ENCODE data around the gene NUP93.
"Not testable (repeated sequence)": the region's sequence is repeated elsewhere in the genome, so short reads cannot be mapped to it uniquely, and the experiment has no call there.

NUP93 gene

DNA sequence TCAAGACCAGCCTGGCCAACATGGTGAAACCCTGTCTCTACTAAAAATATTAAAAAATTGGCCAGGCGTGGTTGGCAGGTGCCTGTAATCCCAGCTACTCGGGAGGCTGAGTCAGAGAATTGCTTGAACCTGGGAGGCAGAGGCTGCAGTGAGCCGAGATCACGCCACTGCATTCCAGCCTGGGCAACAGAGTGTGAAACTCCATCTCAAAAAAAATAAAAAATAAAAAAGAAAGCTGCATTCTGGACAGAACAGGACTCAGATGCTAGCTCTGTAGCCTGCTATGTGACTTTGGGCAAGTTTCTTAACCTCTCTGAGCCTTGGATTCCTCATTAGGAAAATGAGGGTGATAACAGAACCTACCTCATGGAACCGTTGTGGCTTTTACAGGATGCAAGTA is 138.8 kb downstream of the NUP93 start:
- H3K4me3 ChIP-seq (ENCODE audit: low read depth, low read length); H3K36me3 ChIP-seq (ENCODE audit: insufficient read depth, low read length); H3K27ac ChIP-seq (ENCODE audit: low read depth, low read length); H3K79me2 ChIP-seq (ENCODE audit: control insufficient read depth, insufficient read depth, low read length, unreplicated experiment); H2AFZ ChIP-seq (ENCODE audit: low read length, unreplicated experiment); H3K27me3 ChIP-seq (ENCODE audit: insufficient read depth, low read length); H3K4me1 ChIP-seq (ENCODE audit: control insufficient read depth, insufficient read depth, low read length, unreplicated experiment): not testable (repeated sequence)

DNA sequence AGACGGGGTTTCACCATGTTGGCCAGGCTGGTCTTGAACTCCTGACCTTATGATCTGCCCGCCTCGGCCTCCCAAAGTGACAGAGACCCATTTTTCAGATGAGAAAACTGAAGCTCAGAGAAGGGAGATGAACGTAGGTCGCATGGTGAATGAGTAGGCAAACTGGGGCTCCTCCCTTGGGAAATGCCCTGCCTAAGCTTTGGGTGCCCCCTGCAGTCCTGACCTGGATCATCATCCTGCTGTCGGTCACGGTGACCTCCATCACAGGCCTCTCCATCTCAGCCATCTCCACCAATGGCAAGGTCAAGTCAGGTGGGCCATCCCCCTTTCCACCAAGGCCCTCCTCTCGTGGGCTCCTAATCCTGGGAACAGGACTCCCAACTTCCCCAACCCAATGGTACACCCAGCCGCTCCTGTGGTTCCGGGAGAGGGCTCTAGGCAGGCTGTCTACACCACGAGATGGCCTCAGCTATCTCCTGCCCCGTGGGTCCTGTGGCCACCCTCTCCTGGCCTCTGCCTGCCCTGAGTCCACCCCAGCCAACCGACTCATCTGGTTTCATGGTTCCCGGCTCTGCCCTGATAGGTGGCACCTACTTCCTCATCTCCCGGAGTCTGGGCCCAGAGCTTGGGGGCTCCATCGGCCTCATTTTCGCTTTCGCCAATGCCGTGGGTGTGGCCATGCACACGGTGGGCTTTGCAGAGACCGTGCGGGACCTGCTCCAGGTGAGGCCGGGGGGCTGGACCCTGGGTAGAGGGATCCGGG is 139.8 kb downstream of the NUP93 start:
- H3K36me3 ChIP-seq (ENCODE audit: insufficient read depth, low read length) = no peaks in the 10 kb centered on the region
- no peak overlapping the region for H3K4me3 ChIP-seq (ENCODE audit: low read depth, low read length)
- no peak overlapping the region for H3K27ac ChIP-seq (ENCODE audit: low read depth, low read length)
- H3K4me1 ChIP-seq (ENCODE audit: control insufficient read depth, insufficient read depth, low read length, unreplicated experiment) = no peaks in the 10 kb centered on the region
- H3K27me3 ChIP-seq (ENCODE audit: insufficient read depth, low read length) = no peaks in the 10 kb centered on the region
- no peaks in the 10 kb centered on the region for H3K79me2 ChIP-seq (ENCODE audit: control insufficient read depth, insufficient read depth, low read length, unreplicated experiment)
- H2AFZ ChIP-seq (ENCODE audit: low read length, unreplicated experiment) = no peak overlapping the region

DNA sequence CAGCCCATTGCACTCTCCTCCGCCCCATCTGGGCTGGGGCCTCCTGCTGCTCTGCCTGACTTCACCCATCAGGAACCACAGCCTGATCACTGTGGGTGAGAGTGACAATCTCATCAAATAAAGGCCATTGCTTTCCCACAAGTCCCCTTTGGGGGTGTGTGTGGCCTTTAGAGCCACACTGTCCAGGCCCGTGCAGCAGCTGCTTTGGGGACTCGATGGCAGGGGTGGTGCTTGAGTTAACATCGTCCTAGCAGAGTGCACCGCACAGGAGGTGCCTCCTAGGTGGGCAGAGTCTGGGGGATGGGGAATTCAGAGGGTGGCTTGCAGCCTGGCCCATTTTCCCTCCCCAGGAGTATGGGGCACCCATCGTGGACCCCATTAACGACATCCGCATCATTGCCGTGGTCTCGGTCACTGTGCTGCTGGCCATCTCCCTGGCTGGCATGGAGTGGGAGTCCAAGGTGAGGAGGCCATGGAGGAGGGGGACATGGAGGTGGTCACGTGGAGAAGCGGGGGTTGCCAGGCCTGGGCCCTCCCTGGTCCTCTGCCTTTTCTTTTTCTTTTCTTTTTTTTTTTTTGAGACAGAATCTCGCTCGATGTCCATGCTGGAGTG is 140.5 kb downstream of the NUP93 start:
- Histone ChIP-seq H3K4me3 (ENCODE audit: low read depth, low read length) (no peak overlapping the region), H3K4me1 (ENCODE audit: control insufficient read depth, insufficient read depth, low read length, unreplicated experiment) (no peaks in the 10 kb centered on the region), H3K27me3 (ENCODE audit: insufficient read depth, low read length) (no peaks in the 10 kb centered on the region), H3K79me2 (ENCODE audit: control insufficient read depth, insufficient read depth, low read length, unreplicated experiment) (no peaks in the 10 kb centered on the region), H3K27ac (ENCODE audit: low read depth, low read length) (no peak overlapping the region), H3K36me3 (ENCODE audit: insufficient read depth, low read length) (no peaks in the 10 kb centered on the region), H2AFZ (ENCODE audit: low read length, unreplicated experiment) (no peak overlapping the region)

DNA sequence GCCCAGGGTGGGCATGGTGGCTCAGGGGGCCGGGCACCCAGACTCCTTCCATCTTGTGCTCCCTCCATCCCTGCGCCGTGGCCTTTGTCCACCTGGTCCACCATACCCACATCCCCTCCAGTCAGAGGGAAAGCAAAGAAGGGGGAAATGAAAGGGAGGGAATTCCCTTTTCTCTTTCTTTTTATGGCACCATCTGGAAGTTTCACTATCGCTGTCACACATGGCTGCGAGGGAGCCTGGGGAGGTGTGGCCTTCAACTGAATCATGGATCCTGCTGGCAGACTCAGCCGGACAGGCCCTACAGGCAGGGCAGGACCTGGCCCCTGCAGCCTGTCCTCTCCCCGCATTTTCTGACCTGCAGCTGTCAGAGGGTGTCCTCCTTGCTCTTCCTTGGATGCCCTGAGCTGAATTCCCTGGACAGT is 141.3 kb downstream of the NUP93 start:
- no peaks in the 10 kb centered on the region for H3K4me1 ChIP-seq (ENCODE audit: control insufficient read depth, insufficient read depth, low read length, unreplicated experiment)
- no peaks in the 10 kb centered on the region for H3K79me2 ChIP-seq (ENCODE audit: control insufficient read depth, insufficient read depth, low read length, unreplicated experiment)
- no peaks in the 10 kb centered on the region for H3K27me3 ChIP-seq (ENCODE audit: insufficient read depth, low read length)
- H3K27ac ChIP-seq (ENCODE audit: low read depth, low read length) = no peak overlapping the region
- H3K4me3 ChIP-seq (ENCODE audit: low read depth, low read length) = no peak overlapping the region
- no peaks in the 10 kb centered on the region for H3K36me3 ChIP-seq (ENCODE audit: insufficient read depth, low read length)
- peak overlapping the region; percentile 33 for H2AFZ ChIP-seq (ENCODE audit: low read length, unreplicated experiment)

- Histone ChIP-seq H2AFZ (ENCODE audit: low read length, unreplicated experiment) (no peak overlapping the region), H3K4me1 (ENCODE audit: control insufficient read depth, insufficient read depth, low read length, unreplicated experiment) (no peaks in the 10 kb centered on the region), H3K27me3 (ENCODE audit: insufficient read depth, low read length) (no peaks in the 10 kb centered on the region), H3K4me3 (ENCODE audit: low read depth, low read length) (no peak overlapping the region), H3K79me2 (ENCODE audit: control insufficient read depth, insufficient read depth, low read length, unreplicated experiment) (no peaks in the 10 kb centered on the region), H3K27ac (ENCODE audit: low read depth, low read length) (no peak overlapping the region), H3K36me3 (ENCODE audit: insufficient read depth, low read length) (no peaks in the 10 kb centered on the region)
These were observed 143.0 kb downstream of the NUP93 start for GRCh38 chr16:56872863-56873391.

GRCh38 chr16:56874800-56875199 is 144.9 kb downstream of the NUP93 start:
- no peaks in the 10 kb centered on the region for H3K27me3 ChIP-seq (ENCODE audit: insufficient read depth, low read length)
- no peaks in the 10 kb centered on the region for H3K36me3 ChIP-seq (ENCODE audit: insufficient read depth, low read length)
- H3K79me2 ChIP-seq (ENCODE audit: control insufficient read depth, insufficient read depth, low read length, unreplicated experiment) = no peaks in the 10 kb centered on the region
- H3K4me3 ChIP-seq (ENCODE audit: low read depth, low read length) = no peak overlapping the region
- H3K4me1 ChIP-seq (ENCODE audit: control insufficient read depth, insufficient read depth, low read length, unreplicated experiment) = no peaks in the 10 kb centered on the region
- H2AFZ ChIP-seq (ENCODE audit: low read length, unreplicated experiment) = no peak overlapping the region
- no peak overlapping the region for H3K27ac ChIP-seq (ENCODE audit: low read depth, low read length)

- Histone ChIP-seq H2AFZ (ENCODE audit: low read length, unreplicated experiment) (no peak overlapping the region), H3K36me3 (ENCODE audit: insufficient read depth, low read length) (no peaks in the 10 kb centered on the region), H3K79me2 (ENCODE audit: control insufficient read depth, insufficient read depth, low read length, unreplicated experiment) (no peaks in the 10 kb centered on the region), H3K4me3 (ENCODE audit: low read depth, low read length) (no peak overlapping the region), H3K4me1 (ENCODE audit: control insufficient read depth, insufficient read depth, low read length, unreplicated experiment) (no peaks in the 10 kb centered on the region), H3K27me3 (ENCODE audit: insufficient read depth, low read length) (no peaks in the 10 kb centered on the region), H3K27ac (ENCODE audit: low read depth, low read length) (no peak overlapping the region)
These were observed 146.1 kb downstream of the NUP93 start for GRCh38 chr16:56876048-56876447.

GRCh38 chr16:56877486-56878182 is 147.7 kb downstream of the NUP93 start:
- Histone ChIP-seq H3K4me1 (ENCODE audit: control insufficient read depth, insufficient read depth, low read length, unreplicated experiment) (no peaks in the 10 kb centered on the region), H3K79me2 (ENCODE audit: control insufficient read depth, insufficient read depth, low read length, unreplicated experiment) (no peaks in the 10 kb centered on the region), H3K36me3 (ENCODE audit: insufficient read depth, low read length) (no peaks in the 10 kb centered on the region)

GRCh38 chr16:56878282-56878854 is 148.4 kb downstream of the NUP93 start:
- Histone ChIP-seq H3K4me1 (ENCODE audit: control insufficient read depth, insufficient read depth, low read length, unreplicated experiment) (no peaks in the 10 kb centered on the region), H3K27me3 (ENCODE audit: insufficient read depth, low read length) (no peaks in the 10 kb centered on the region), H3K79me2 (ENCODE audit: control insufficient read depth, insufficient read depth, low read length, unreplicated experiment) (no peaks in the 10 kb centered on the region), H2AFZ (ENCODE audit: low read length, unreplicated experiment) (no peak overlapping the region), H3K36me3 (ENCODE audit: insufficient read depth, low read length) (no peaks in the 10 kb centered on the region), H3K4me3 (ENCODE audit: low read depth, low read length) (no peak overlapping the region), H3K27ac (ENCODE audit: low read depth, low read length) (no peak overlapping the region)

More at GRCh38 chr16:56877486-56878182, 147.7 kb downstream of the NUP93 start:
- Histone ChIP-seq H3K27ac (ENCODE audit: low read depth, low read length) (no peak overlapping the region), H3K27me3 (ENCODE audit: insufficient read depth, low read length) (no peaks in the 10 kb centered on the region), H2AFZ (ENCODE audit: low read length, unreplicated experiment) (no peak overlapping the region), H3K4me3 (ENCODE audit: low read depth, low read length) (no peak overlapping the region)

DNA sequence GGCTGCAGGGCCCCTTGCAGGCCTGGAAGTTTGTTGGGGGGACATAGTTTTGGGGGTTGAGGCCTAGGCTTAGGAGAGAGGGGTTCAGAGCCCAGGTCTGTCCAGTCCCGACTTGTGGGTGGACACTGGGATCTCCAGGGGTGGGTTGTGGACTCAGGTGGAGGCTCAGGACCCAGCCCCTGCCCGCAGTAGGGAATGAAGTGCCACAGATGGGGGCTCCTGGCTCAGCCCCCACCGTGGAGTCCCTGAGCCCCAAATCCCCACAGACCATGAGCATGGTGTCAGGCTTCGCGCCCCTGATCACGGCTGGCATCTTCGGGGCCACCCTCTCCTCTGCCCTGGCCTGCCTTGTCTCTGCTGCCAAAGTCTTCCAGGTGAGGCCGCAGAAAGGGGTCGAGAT is 149.3 kb downstream of the NUP93 start:
- Histone ChIP-seq H3K27me3 (ENCODE audit: insufficient read depth, low read length) (no peaks in the 10 kb centered on the region), H3K79me2 (ENCODE audit: control insufficient read depth, insufficient read depth, low read length, unreplicated experiment) (no peaks in the 10 kb centered on the region), H3K4me1 (ENCODE audit: control insufficient read depth, insufficient read depth, low read length, unreplicated experiment) (no peaks in the 10 kb centered on the region), H3K36me3 (ENCODE audit: insufficient read depth, low read length) (no peaks in the 10 kb centered on the region), H3K4me3 (ENCODE audit: low read depth, low read length) (no peak overlapping the region), H3K27ac (ENCODE audit: low read depth, low read length) (no peak overlapping the region), H2AFZ (ENCODE audit: low read length, unreplicated experiment) (no peak overlapping the region)

All from ACC112 (cell line).